NCI-H2107 treated with DMSO at 0.1 percent for 48 hours (cell line): ENCODE measurements around the gene PPP2R5C.

Source experiments
- DNase-seq: peaks from one replicate; lab custom pipeline; 2025; ENCODE audit not compliant: unreplicated experiment; lab: John Stamatoyannopoulos, UW

PPP2R5C gene

DNA sequence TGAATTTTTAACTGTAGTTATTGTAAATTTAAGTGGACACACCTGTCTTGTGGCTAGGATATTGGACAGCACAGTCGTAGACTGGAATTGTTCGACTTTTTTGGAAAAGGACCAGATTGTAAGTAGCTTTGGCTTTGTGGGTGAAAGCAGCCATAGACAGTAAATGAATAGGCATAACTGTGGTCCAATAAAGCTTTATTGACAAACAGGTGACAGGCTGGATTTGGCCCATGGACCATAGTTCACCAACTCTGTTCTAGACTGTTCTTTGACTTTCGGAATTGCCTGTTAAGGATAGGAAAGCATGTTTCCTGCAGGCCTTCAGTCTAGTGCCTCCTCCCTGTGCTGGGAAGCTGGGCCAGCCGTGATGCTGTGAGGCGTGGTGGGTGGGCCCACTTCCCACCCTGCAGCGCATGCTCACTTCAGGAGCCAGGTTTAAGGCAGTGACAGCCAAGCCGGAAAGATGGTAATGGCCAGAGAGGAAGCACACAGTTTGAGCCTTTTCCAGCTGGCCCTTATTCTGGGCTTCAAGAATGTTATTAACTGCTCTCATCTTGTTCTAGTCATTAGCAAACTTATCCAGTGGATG is 51.8 kb downstream of the PPP2R5C start:
- DNase-seq: no peak

GRCh38 chr14:101813833-101814232 is 52.3 kb downstream of the PPP2R5C start:
- no peak for DNase-seq

DNA sequence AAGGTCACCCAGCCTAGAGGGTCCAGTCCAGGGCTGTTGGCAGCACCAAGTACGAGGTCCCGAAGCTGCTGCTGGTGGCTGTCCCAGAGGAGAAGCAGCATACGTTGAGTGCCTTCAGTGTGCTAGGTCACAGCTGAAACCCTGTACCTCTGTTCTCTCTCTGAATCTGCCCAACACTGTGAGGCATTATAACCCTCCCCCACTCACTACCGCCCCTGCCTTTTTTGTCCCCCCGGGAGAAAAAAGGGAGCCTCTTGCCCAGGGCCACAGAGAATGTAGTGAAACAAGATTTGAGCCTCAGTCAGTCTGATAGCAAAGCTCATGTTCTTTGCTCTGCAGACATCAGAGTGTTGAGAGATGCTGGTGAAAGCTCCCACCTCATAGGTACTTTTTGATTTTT is 53.4 kb downstream of the PPP2R5C start:
- no peak for DNase-seq

DNA sequence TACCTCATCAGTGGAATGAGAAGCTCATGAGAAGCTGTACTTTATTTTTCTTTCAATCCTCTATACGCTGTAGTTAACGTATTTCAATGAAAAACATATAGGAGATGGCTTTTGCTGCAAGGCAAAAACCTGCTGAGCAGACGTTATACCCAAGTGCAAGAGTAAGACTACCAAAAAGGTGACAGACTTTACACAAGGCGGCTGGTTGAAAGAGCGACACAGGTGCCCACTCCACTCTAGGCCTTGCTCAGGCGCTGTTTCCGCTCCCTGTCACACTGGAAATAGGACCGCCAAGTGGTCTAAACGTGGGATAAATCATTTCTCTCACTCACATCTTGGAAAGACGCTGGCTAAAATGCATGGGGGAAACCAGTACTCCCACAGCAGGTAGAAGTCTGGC is 54.5 kb downstream of the PPP2R5C start:
- no peak for DNase-seq

GRCh38 chr14:101817501-101818001 is 56.0 kb downstream of the PPP2R5C start:
- DNase-seq: no peak

DNA sequence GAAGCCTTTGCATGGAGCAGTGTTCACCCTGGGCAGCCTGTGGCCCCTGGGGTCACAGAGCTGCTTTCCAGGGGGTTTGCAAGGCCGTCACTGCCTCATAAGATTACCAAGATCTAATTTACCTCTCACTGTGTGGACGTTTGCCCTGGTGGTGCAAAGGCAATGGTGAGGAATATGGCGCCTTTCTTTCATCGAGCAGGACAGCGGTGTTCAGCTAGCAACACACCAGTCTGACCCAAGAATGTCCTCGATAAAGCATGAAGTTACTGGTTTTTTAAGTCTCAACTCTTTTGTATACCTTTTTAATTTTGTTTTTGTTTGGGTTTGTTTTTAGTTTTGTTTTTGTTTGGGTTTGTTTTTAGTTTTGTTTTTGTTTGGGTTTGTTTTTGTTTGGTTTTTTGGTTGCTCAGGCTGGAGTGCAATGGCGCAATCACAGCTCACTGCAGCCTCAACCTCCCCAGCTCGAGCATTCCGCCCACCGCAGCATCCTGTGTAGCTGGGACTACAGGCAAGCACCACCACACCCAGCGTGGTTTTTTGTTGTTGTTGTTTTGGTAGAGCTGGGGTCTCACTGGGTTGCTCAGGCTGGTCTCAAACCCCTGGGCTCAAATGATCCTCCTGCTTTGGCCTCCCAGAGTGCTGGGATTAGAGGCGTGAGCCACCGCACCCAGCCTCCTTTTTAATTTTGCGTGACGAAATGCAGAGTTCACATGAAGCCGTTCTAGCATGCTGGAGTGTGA is 57.9 kb downstream of the PPP2R5C start:
- no peak for DNase-seq

- no peak for DNase-seq
Measured at GRCh38 chr14:101820283-101820798, 58.8 kb downstream of the PPP2R5C start.

- no peak for DNase-seq
Measured at GRCh38 chr14:101821528-101821927, 60.0 kb downstream of the PPP2R5C start.

DNA sequence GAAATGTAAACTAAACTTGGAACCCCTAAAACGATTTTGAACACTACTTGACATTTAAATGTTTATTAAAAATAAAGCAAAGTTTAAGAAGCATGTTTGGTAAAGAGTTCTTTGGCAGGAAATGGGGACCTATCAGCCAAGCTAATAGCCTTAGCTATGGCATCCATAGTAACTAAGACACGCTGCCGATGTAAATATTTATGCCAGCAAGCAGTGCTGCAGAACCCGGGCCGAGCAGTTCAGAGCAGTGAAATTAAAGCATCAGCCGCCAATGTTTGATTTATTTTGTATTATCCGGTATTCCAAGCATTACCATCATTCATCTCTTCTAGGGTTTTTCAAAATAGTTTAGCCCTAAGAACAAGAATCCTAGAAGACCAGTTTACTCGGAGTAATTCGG is 61.6 kb downstream of the PPP2R5C start:
- DNase-seq: no peak

DNA sequence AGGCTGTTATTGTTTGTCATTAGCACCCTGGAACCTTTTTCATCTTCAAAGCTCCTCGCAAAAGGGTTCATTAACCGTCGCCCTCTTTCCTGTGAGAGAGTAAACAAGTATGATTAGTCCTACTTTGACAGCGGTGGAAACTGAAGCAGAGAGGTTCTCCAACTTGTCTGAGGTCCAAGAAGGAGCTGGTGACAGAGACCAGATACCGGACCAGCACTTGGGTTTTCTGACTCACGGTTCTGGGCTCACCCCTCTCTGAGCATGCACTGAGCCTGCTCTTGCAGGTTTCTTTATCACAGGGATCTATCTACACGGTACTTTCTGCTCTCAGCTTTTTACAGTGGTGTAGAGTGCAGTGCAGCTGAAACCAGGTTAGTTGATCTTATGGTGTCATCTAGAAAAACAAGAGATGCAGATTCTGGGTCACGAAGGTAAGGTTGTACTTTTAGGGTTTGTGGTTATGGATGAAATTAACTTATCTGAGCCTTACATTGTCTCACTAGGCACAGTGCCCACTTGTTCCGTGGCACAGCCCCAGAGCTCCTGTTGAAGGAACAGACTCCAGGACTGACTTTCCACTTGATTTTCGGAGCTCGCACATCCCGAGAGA is 62.1 kb downstream of the PPP2R5C start:
- no peak for DNase-seq

- no peak for DNase-seq
Measured at GRCh38 chr14:101824339-101824727, 62.8 kb downstream of the PPP2R5C start.

- no peak for DNase-seq
Measured at GRCh38 chr14:101825797-101826196, 64.3 kb downstream of the PPP2R5C start.

- DNase-seq: no peak
Measured at GRCh38 chr14:101826351-101826750, 64.8 kb downstream of the PPP2R5C start.

DNA sequence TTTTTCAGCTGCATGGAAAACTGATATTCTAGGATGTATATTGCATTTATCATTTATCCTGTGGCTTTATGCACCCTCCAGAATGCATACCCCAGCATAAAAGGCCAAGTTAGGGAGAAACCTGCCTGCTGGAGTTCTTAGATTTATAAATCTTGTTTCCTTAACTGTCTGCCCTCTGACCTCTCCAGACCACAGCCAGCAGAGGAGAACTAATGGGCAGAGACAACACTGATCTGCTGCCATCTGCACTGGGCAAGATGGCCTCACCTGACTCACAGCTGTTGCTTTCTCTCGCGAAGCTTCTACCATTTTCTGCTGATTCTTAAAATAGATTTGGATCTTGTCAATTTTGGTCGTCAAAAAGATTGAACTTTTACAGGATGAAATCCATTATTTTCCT is 65.8 kb downstream of the PPP2R5C start:
- no peak for DNase-seq

- no peak for DNase-seq
Measured at GRCh38 chr14:101828046-101828445, 66.5 kb downstream of the PPP2R5C start.

- no peak for DNase-seq
Measured at GRCh38 chr14:101830271-101830670, 68.8 kb downstream of the PPP2R5C start.

GRCh38 chr14:101833045-101833444 is 71.5 kb downstream of the PPP2R5C start:
- no peak for DNase-seq

- no peak for DNase-seq
Measured at GRCh38 chr14:101834397-101834796, 72.9 kb downstream of the PPP2R5C start.

DNA sequence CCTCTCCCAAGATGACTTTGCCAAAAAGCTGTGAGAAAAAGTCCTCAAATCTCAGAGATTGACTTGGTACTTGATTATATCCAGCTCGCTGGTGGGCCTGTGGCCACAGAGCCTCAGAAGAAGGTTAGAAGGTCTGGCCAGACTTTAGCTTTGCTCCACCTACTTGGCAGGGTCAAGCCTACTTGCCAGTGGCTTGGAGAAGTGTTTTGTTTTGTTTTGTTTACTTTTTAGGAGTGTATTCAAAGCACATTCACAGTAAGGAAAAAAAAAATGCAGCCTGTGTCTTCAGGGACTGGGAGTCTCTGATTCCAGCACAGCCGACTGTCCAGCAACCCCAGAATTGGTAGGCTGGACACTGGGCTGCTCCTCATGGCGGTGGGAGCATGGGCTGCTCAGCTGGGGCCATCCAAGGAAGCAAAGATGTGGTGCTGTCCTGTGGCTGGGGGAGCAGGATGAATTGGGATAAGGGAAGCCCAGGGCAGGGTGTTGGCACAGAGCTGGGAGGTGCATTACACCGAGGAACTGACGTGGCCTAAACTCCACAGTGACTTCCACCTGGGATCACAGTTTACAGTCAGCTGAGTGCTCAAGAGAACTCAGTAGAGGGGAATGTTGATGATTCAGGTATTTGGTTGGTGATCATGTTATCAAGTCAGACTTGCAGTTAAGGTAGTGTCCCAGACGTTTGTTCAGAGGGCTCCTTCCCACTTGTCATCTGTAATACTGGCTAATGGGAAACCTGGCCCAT is 73.5 kb downstream of the PPP2R5C start:
- no peak for DNase-seq

DNA sequence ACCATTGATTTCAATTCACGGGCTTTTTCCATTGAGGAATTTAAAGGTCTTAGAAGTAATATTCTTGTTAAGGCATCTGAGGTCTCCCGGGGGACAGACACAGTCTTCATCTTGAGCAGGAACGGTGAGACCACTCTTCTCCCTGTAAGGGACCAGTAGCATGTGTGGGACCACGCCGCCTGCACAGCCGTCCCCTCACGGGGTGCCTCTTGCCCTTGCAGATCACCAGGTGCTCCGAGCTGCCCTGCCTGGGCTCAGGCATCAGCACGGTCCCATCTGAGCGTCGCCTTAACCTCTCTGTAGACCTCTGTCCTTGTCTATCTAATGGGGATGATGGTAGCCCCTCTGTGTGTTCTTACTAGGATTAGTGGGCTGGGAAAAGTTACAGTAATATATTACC is 74.1 kb downstream of the PPP2R5C start:
- no peak for DNase-seq

DNA sequence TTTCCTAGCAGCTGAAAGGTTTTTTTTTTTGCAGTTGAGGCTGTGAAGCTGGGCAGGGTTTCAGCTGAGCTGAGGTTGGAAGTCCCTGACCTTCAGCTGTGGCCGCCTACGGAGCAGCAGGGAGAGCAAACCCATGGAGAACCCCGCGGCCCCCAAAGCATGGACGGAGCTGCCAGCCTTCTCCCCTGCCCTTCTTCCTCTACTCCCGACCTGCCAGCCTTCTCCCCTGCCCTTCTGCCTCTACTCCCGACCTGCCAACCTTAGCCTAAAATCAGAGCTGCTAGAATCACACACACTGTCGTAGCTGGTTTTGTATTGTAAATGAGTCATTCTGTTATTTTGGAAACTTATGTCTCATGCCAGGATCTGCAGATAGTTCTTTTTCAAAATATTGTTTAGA is 74.6 kb downstream of the PPP2R5C start:
- DNase-seq: no peak
